CD4-positive, alpha-beta T cell (primary cell): ENCODE results near the gene VIT. TPM values are rescaled to one million over a fixed set of nuclear protein-coding genes. Genes with fewer than 3 reads are reported as not detected.
A peak's percentile ranks its signal among the peaks of the same experiment; 100 is the strongest.

Source experiments
- ATAC-seq: fragments of 200-7000 bp; cut with Tn5 transposase; one replicate; pipeline ENCODE4 v1.10.0; 2022; ENCODE audit warnings: mild to moderate bottlenecking; ENCODE audit not compliant: poor library complexity
- CTCF ChIA-PET: fragments of 350-600 bp; sonication (Branson Sonifier 250); formaldehyde crosslinking; loops from one replicate; lab custom pipeline; 2021; ENCODE audit warnings: antibody characterized with exemption, inconsistent platforms; lab: Charles Lee
- POLR2A ChIA-PET: fragments of 350-600 bp; sonication (Branson Sonifier 250); formaldehyde crosslinking; loops from one replicate; lab custom pipeline; 2021; ENCODE audit warnings: antibody characterized with exemption, inconsistent platforms; lab: Charles Lee
- DNase-seq, 14 experiments: peaks; one replicate each; pipeline ENCODE4 v3.0.0-alpha.2; 2013 to 2020; ENCODE audit warnings: mixed read lengths in 2 of 14
- H3K27ac ChIP-seq, 2 donors: one replicate each; pipeline versions ENCODE4 v1.5.1 to v1.7.0; 2013; ENCODE audit warnings: low read length in 2 of 2, low read depth in 1 of 2, mild to moderate bottlenecking in 1 of 2
- H3K27me3 ChIP-seq, 2 experiments: 1 replicate in 1 of 2; 2 replicates in 1 of 2; pipeline versions ENCODE4 v1.6.1 to v1.7.0; 2013; ENCODE audit warnings: low read length in 2 of 2, control low read depth in 1 of 2, mild to moderate bottlenecking in 1 of 2, moderate library complexity in 1 of 2; ENCODE audit not compliant: insufficient read depth in 2 of 2, control insufficient read depth in 1 of 2
- H3K36me3 ChIP-seq: one replicate; pipeline ENCODE4 v1.6.1; 2013; ENCODE audit warnings: low read length, control low read depth; ENCODE audit not compliant: insufficient read depth
- H3K4me1 ChIP-seq: one replicate; pipeline ENCODE4 v1.6.1; 2013; ENCODE audit warnings: low read length, control low read depth; ENCODE audit not compliant: insufficient read depth
- H3K4me3 ChIP-seq: one replicate; pipeline ENCODE4 v1.5.1; 2013; ENCODE audit warnings: mild to moderate bottlenecking, low read length, moderate library complexity
- H3K9me3 ChIP-seq, 2 experiments: 1 replicate in 1 of 2; 2 replicates in 1 of 2; pipeline versions ENCODE4 v1.6.1 to v1.7.0; 2013; ENCODE audit warnings: low read length in 2 of 2, mild to moderate bottlenecking in 2 of 2, control low read depth in 1 of 2, moderate library complexity in 1 of 2; ENCODE audit not compliant: control insufficient read depth in 1 of 2, insufficient read depth in 1 of 2
- H3K27ac Mint-ChIP-seq: one replicate; pipeline ENCODE4 v1.8.0; 2020; ENCODE audit warnings: mixed read lengths
- H3K27me3 Mint-ChIP-seq: one replicate; pipeline ENCODE4 v1.8.0; 2021; ENCODE audit warnings: mixed read lengths
- H3K36me3 Mint-ChIP-seq: one replicate; pipeline ENCODE4 v1.8.0; 2021; ENCODE audit warnings: low read depth, mixed read lengths
- H3K4me1 Mint-ChIP-seq: one replicate; pipeline ENCODE4 v1.8.0; 2021; ENCODE audit warnings: low read depth, mixed read lengths
- H3K4me3 Mint-ChIP-seq: one replicate; pipeline ENCODE4 v1.8.0; 2020; ENCODE audit warnings: mild to moderate bottlenecking, mixed read lengths
- H3K9me3 Mint-ChIP-seq: one replicate; pipeline ENCODE4 v1.8.0; 2020; ENCODE audit warnings: mixed read lengths
- intact Hi-C, 2 experiments: fragments of 100-400 bp; cut with DNase I in 1 of 2; cut with micrococcal nuclease in 1 of 2; formaldehyde crosslinking; loops; one replicate each; pipeline versions ENCODE4 v1.15.1 to v1.9.0; 2023 to 2025; cut with DNase I, micrococcal nuclease
- total RNA-seq, 174 experiments: library from RNA in 2 of 174; stranded (reverse) in 2 of 174; gene quantifications; one replicate each; pipeline ENCODE4 v1.2.3 and lab custom pipeline; 2021 to 2026
- TF ChIP-seq, protein P1 (sequence below): fragments of 200-600 bp; IDR thresholded peaks from one replicate; pipeline ENCODE4 v1.8.0; 2022; ENCODE audit warnings: antibody characterized with exemption, mild to moderate bottlenecking

The VIT gene
- total RNA-seq, 2 experiments from 2014 or later: not detected

GRCh38 chr2:36698993-36699392 is 2.5 kb downstream of the VIT start:
- TF ChIP-seq, protein P1, sequence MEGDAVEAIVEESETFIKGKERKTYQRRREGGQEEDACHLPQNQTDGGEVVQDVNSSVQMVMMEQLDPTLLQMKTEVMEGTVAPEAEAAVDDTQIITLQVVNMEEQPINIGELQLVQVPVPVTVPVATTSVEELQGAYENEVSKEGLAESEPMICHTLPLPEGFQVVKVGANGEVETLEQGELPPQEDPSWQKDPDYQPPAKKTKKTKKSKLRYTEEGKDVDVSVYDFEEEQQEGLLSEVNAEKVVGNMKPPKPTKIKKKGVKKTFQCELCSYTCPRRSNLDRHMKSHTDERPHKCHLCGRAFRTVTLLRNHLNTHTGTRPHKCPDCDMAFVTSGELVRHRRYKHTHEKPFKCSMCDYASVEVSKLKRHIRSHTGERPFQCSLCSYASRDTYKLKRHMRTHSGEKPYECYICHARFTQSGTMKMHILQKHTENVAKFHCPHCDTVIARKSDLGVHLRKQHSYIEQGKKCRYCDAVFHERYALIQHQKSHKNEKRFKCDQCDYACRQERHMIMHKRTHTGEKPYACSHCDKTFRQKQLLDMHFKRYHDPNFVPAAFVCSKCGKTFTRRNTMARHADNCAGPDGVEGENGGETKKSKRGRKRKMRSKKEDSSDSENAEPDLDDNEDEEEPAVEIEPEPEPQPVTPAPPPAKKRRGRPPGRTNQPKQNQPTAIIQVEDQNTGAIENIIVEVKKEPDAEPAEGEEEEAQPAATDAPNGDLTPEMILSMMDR: no peak
- POLR2A ChIA-PET: no interaction called here

GRCh38 chr2:36700311-36700710 is 3.8 kb downstream of the VIT start:
- Histone ChIP-seq H3K4me3 (no peak overlapping the region), H3K27me3 (peaks cover 0 to 3% of the 10 kb centered on the region in 2 experiments), H3K9me3 (no peaks in the 10 kb centered on the region), H3K36me3 (no peaks in the 10 kb centered on the region), H3K4me1 (no peaks in the 10 kb centered on the region), H3K27ac (no peak overlapping the region)
- Mint-ChIP-seq H3K36me3 (no peaks in the 10 kb centered on the region), H3K9me3 (no peaks in the 10 kb centered on the region), H3K4me1 (no peaks in the 10 kb centered on the region), H3K27me3 (peaks cover 4% of the 10 kb centered on the region), H3K4me3 (no peak overlapping the region), H3K27ac (no peak overlapping the region)
- TF ChIP-seq, protein P1: no peak
- ATAC-seq (no peak), DNase-seq (no peak)
- ChIA-PET POLR2A (no interaction called here), CTCF (no interaction called here)
- intact Hi-C loops: no loop called here

More at GRCh38 chr2:36698993-36699392, 2.5 kb downstream of the VIT start:
- DNase-seq: peak in 3 of 14 experiments; percentile 1 to 23 (median 13)
- H3K4me1 ChIP-seq: no peaks in the 10 kb centered on the region
- peaks cover 0 to 3% of the 10 kb centered on the region in 2 experiments for H3K27me3 ChIP-seq
- Mint-ChIP-seq H3K27me3 (peaks cover 4% of the 10 kb centered on the region), H3K9me3 (no peaks in the 10 kb centered on the region), H3K36me3 (no peaks in the 10 kb centered on the region), H3K27ac (no peak overlapping the region), H3K4me1 (no peaks in the 10 kb centered on the region), H3K4me3 (no peak overlapping the region)
- no peaks in the 10 kb centered on the region for H3K36me3 ChIP-seq
- no peak overlapping the region for H3K27ac ChIP-seq
- CTCF ChIA-PET: no interaction called here
- intact Hi-C loops: no loop called here
- H3K4me3 ChIP-seq: no peak overlapping the region
- ATAC-seq: no peak
- no peaks in the 10 kb centered on the region for H3K9me3 ChIP-seq

DNA sequence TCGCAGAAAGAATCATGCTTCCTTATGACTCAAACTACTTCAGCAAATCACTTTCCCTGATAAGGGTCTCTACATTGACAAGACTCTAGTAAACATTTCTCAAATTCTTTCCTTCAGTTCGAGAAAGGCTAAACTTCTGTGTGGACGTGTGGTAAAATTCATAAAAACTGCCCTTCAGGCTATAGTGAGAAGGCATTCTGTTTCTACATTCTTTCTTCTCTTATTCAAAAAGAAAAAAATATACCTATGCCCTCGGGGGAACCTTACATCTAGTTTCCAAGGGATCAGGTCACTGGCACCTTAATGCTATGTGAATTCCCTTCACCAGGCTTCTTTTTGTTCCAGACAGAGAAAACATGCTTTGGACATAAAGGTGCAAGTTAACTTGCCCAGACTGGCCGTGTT is 4.9 kb downstream of the VIT start:
- Histone ChIP-seq H3K36me3 (no peaks in the 10 kb centered on the region), H3K4me1 (no peaks in the 10 kb centered on the region), H3K27ac (no peak overlapping the region), H3K4me3 (no peak overlapping the region), H3K9me3 (no peaks in the 10 kb centered on the region), H3K27me3 (peaks cover 0 to 3% of the 10 kb centered on the region in 2 experiments)
- intact Hi-C loops: no loop called here
- no peaks in the 10 kb centered on the region for H3K9me3 Mint-ChIP-seq
- TF ChIP-seq, protein P1: no peak
- H3K27ac Mint-ChIP-seq: no peak overlapping the region
- H3K36me3 Mint-ChIP-seq: no peaks in the 10 kb centered on the region
- no peak overlapping the region for H3K4me3 Mint-ChIP-seq
- ChIA-PET POLR2A (no interaction called here), CTCF (no interaction called here)
- DNase-seq (no peak), ATAC-seq (no peak)
- peaks cover 10% of the 10 kb centered on the region for H3K27me3 Mint-ChIP-seq
- H3K4me1 Mint-ChIP-seq: no peaks in the 10 kb centered on the region
